SKM-1 (cell line): Measurements from ENCODE around the gene SAMD14.
A peak's percentile ranks its signal among the peaks of the same experiment; 100 is the strongest.

Source experiments
- DNase-seq: peaks from one replicate; lab custom pipeline; 2025; ENCODE audit not compliant: unreplicated experiment; lab: John Stamatoyannopoulos, UW

SAMD14 gene

DNA sequence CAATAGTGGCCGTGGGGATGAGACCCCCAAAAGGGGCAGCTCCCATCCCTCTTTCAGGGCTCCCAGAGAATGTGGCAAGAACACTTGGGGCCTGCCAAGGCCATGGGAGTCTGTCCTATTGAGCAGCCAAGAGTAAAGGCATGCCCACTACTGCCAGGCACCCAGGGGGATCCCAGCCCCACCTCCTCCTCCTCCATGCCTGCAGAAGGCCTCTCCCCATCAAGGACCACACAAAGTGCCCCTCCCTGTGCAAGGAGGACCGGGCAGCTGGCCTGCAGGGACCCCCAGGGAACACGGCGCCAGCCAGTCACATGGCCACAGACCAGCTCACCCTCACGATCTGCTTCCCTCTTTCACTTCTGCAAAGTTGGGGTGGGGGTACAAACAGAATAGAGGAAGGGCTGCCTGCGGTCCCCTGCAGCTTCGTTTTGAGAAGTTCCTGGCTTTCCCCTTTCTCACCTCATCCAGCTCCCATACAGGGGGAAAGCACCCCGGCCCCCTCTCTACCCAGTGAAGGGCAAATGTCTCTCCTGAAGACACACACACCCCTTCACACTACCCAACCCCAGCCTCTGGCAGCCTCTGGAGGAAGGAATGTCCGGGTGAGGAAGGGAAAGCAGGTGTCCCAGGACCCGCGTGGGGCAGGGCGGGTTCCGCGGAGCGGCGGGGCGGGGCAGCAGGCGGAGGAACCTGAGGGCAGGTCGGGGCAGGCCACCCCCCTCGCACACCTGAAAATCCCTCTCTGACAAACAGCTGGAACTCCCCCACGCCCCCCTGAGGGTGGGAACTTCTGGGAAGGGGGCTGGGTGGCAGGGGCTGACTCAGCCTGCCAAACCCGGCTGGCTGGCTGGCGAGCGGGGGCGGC is 18.5 kb upstream of the SAMD14 start:
- peak; percentile 95 for DNase-seq

- no peak for DNase-seq
These were observed 17.9 kb upstream of the SAMD14 start for GRCh38 chr17:50147841-50148225.

DNA sequence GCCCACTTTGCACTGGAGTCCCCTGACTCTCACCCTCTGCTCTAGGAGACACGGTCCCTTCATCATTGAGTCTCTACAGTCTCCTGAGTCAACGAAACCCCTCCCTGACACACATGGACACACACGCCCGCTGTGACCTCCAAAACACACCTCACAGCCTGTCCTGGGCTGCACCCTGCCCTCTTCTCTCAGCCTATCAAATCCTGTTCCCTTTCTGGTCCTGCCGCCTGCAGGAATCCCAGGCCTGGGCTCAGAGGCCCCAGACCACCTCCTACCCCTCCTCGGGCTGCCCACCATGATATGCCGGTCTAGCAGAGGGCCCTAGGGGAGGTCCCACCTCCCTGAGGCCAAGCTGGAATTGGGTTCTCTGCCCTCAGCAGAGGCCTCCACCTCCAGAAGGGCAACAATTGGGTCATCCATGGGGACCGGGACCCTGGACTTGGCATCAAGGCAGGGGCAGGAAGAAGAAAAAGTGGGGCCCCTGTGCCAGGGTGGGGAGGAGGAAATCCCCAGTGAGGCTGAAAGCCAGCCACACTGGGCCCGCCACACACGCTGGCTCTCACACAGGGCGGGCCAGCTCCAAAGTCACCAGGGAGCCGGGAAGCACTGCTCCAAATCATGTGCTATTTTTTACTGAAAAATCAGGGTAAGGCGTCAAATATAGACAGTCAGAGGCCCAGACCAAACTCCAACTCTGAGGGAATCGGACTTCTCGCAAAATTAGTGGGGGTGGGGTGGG is 17.1 kb upstream of the SAMD14 start:
- DNase-seq = no peak

DNA sequence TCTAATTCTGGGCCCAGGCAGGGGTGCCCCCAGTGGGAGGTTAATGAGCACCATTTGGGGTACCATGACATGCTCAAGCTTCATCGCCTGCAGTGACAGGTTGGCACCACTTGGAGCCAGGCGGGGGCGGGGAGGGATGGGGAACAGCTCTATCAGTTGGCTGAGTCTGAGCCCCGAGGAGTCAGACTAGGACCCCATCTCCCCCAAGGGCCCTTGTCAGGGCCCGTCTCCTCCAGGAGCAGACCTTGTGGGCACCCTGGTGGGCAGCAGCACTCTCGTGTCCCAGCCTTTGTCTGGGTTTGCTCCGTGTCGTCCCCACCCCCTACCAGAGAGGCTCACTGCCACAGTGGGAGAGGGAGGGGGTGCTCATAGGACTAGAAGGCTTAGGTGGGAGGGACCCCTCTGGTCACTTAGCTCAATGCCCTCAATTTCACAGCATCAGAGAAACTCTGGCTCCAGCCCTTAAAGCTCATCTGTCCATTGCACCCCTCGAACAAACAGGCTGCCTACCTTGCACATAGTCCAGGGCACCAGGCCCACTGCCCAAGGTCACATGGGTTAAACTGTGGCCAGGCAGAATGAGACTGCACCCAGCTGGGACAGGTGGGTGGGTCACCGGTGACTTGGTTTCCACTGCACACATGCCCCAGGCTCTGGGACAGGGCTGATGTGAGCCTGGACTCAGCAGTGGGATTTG is 16.4 kb upstream of the SAMD14 start:
- no peak for DNase-seq

DNA sequence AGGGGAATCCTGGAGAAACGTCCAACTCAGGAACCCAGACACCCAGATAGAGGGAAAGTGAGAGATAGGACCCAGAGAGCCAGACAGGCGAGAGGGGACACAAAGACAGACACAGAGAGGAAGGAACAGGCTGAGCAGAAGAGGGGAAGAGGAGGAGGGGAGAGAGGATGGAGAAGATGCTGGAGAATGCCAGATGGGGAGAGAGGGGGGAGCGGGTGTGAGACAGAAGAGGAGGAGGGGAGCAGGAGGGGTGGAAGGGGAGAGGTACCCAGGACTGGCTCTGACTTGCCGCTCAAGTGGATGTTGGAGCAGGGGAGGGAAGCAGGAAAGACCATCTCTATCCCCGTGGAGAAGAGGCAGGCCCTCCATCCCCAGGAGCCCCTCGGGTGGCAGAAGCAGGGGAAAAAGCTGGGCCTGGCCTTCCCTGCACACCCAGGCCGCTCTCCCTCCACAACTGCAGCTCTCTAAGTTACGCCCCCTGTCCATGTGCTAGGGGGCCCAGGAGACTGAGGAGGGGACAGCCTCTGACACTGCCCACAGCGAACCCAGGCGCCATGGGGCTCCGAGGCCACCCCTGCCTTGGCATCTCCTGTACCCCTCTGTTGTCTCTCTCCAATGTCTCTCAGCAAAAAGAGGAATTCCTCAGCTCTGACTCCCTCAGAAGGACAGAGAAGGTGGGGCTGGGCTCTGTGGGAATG is 15.7 kb upstream of the SAMD14 start:
- DNase-seq = no peak

- no peak for DNase-seq
These were observed 15.0 kb upstream of the SAMD14 start for GRCh38 chr17:50144845-50145531.

DNA sequence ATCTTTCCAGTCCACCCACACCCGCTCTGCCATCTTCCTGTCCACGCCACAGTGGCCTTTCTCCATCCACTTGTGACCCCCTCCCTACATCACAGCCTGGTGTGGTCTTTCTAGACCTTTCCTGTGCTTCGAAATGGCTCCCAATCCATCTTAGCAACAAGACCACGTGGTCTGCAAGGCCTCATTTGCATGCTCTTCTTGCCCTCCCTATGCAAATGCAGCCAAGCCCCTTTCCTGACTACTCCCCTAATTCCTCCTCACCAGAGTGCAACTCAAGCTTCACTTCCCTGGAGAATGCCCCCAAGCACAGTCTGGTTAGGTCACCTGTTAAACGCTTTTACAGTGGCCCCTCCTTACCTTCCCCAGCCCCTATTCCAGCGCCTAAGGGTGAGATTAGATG is 14.4 kb upstream of the SAMD14 start:
- DNase-seq = no peak

DNA sequence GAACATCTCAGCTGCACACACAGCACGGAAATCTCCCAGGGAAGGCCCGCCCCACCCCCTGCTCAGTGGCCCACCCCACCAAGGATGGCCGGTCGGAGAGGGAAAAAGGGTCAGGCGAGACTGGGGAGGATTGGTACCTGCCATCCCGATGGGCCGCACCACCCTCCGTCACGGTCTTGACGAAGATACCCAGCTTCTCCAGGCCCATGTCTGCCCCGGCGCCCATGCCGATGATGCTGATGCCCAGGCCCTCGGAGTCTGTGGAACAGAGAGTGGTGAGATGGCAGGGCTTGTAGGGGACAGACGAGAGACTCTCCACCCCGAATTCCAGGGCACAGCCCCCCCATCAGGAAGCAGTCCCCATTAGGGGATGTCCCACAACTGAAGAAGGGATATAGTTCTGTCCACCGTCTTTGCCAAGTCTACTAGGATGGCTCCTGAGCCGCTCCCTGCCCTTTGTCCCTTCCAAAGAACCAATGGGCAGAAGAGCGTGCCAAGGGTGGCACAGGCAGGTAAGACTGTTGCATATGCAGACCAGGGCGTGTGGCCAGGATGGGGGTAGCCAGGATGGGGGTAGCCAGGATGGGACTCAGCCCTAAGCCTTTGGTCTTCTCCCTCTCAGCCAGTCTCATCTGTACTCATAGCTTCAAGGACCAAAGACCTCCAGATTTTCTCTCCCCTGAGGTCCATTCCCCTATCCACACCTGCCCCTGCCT is 13.7 kb upstream of the SAMD14 start:
- no peak for DNase-seq

DNA sequence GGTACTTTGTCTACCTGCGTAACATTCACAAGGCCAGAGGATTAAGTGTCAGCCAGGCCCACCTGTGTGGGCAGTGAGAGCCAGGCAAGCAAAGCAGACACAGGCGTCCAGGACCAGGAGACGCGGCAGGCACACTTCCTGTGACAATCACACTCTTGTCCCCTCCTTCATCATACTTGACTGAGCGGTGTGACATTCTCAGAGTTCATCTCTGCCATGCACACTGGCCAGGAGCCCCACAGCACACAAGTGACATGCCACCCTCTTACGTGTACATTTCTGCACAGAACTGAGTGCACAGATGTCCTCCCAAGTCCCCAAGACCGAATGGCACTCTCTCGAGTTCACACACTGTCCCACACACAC is 11.8 kb upstream of the SAMD14 start:
- DNase-seq = no peak

GRCh38 chr17:50141026-50141744 is 11.2 kb upstream of the SAMD14 start:
- no peak for DNase-seq

- DNase-seq = peak; percentile 41
These were observed 10.3 kb upstream of the SAMD14 start for GRCh38 chr17:50139950-50140885.

DNA sequence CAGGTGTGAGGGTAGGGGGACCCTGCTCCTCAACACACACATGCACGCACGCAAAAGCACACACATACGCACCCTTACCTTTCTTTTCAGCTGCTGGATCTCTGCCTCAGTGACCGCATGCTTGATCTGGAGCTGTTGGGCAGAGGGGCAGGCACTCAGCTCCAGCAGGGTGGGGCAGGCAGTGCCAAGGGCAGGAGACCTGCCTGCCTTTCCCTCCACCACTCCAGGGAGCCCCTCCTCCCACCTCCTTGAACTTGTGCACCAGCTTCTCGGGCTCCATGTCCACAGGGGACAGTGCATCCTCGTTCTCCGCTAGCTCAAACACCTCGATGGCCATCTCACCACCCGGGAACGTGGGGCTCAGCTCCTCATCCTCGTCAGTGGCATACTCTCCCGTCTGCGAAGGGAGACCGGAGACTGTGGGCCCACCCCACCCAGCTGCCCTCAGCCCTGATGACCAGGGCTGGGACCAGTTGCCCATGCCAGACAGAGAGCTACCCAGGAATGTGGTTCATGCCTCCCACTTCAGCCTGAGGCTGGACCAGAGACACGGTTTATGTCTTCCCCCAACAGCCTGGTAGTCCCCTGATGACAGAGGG is 9.3 kb upstream of the SAMD14 start:
- DNase-seq = no peak

DNA sequence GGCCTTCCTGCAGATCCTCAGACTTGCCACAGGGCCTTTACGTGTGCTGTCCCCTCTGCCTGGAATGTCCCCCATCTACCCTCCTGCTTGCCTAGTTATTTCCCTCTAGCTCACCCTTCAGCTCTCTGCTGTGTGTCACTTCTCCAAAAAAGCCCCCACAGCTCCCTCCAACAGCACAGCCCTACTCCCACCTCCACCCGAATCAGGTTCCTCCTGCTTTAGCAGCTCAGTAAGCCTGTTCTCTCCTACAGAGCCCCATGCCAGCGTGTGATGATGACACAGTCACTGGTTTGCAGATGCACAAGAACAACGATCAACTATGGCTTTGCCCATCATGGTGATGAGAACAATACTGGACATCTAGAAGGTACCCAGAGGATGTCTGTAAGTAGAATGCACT is 7.1 kb upstream of the SAMD14 start:
- no peak for DNase-seq

DNA sequence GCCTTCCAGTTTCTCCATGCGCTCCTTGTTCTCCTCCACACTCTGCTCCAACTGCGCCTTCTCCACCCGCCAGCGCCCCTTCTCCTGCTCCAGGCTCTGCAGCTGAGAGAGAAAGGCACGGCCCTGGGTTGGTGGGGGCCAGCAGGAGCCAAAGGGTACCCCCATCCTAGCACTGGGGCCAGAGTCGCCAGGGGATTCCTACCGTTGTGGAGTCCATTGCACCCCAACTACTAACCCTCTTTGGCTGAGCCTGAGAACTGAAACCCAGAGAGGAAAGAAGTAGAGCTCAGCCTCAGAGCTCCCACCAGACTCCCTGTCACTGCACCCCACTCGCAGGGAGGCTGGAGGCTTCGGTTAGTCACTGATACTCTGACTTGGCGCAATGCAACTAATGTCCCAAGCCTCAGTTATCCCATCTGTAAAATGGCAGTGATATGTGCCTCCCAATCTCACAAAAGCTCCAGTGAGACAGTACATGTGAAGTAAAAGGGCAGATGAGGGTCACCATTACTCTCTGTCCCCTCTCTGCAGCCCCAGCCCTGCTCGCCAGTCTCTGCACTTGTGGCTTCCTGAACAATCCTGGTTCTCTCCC is 6.2 kb upstream of the SAMD14 start:
- DNase-seq = no peak

GRCh38 chr17:50135316-50136095 is 5.5 kb upstream of the SAMD14 start:
- DNase-seq = no peak

DNA sequence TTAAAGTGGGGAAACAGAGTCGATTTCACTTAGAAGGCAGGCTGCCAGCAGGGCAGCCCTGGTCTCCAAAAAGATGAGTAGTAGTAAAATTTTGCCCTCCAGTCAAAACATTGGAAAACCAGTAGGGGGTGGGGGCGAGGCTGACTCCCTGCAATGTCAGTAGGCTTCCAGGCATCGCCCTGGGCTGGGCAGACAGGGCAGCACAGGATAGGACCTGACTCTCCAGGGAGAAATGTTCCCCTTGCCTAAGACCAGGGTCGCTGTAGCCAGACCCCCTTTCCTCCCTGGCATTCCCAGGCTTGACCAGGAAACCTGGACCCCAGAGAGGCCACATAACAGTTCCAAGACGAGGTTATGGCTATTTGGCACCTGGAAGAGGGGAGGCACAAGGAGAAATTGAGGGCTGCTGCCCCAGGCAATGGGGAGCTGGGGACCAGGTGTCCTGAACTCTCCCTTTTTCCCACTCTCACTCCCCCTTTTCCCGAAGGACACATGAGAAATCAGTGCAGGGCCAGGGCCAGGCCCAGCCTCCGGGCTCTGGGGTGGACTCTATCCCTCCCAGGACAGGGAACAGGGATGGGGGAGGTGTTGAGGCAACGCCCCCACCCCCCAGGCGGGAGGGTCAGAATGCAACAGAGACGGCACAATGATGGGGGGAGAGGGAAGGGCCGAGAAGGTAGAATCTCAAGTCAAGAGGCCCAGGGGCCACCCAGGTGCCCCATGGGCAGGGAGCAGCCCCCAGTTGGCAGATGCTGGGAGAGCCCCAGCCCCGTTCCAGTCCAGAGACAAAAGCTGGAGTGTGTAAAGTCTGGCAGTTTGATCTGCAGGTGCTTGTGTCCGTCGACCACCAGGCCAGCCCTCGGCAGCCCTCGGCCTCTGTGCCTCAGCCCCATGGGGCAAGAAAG is 4.5 kb upstream of the SAMD14 start:
- no peak for DNase-seq
